HG03039 (cell line): ENCODE measurements around the gene TRAPPC2L.

Experiments
- ATAC-seq: cut with Tn5 transposase; IDR thresholded peaks from one replicate; pipeline ENCODE4 v1.9.1; 2021; ENCODE audit warnings: mild to moderate bottlenecking, moderate library complexity; ENCODE audit not compliant: unreplicated experiment

Gene TRAPPC2L

GRCh38 chr16:88856122-88856827, 652 bp upstream of the TRAPPC2L start:
- ATAC-seq = no peak

GRCh38 chr16:88857728-88858339, 907 bp downstream of the TRAPPC2L start:
- peak; percentile 33 for ATAC-seq

GRCh38 chr16:88859381-88860091, 2.6 kb downstream of the TRAPPC2L start:
- ATAC-seq = no peak

- no peak for ATAC-seq
Observed at GRCh38 chr16:88861359-88861758, 4.4 kb downstream of the TRAPPC2L start.

- no peak for ATAC-seq
Observed at GRCh38 chr16:88862968-88863367, 6.0 kb downstream of the TRAPPC2L start.

- ATAC-seq = no peak
Observed at GRCh38 chr16:88863426-88863825, 6.5 kb downstream of the TRAPPC2L start.

GRCh38 chr16:88864099-88864498, 7.2 kb downstream of the TRAPPC2L start:
- ATAC-seq = no peak

GRCh38 chr16:88864521-88864920, 7.6 kb downstream of the TRAPPC2L start:
- ATAC-seq = no peak

- no peak for ATAC-seq
Observed at GRCh38 chr16:88865310-88865709, 8.4 kb downstream of the TRAPPC2L start.

GRCh38 chr16:88865742-88866141, 8.8 kb downstream of the TRAPPC2L start:
- ATAC-seq = no peak

GRCh38 chr16:88866151-88866920, 9.4 kb downstream of the TRAPPC2L start, which contains the start of gene PABPN1L:
TSS of gene PABPN1L (minus strand) at chr16:88866660. CDS start at chr16:88866606, 54 bp downstream.
- no peak for ATAC-seq

GRCh38 chr16:88867581-88868246, 10.8 kb downstream of the TRAPPC2L start:
- no peak for ATAC-seq

GRCh38 chr16:88868974-88869672, 12.2 kb downstream of the TRAPPC2L start:
- no peak for ATAC-seq

- no peak for ATAC-seq
Observed at GRCh38 chr16:88869673-88869980, 12.7 kb downstream of the TRAPPC2L start.

GRCh38 chr16:88870608-88871348, 13.9 kb downstream of the TRAPPC2L start:
- ATAC-seq = no peak

GRCh38 chr16:88871349-88871702, 14.4 kb downstream of the TRAPPC2L start:
- no peak for ATAC-seq

GRCh38 chr16:88871730-88872416, 14.9 kb downstream of the TRAPPC2L start:
- no peak for ATAC-seq

GRCh38 chr16:88872650-88873331, 15.9 kb downstream of the TRAPPC2L start:
- ATAC-seq = no peak
